Purkinje cell (primary cell): ENCODE results near the gene EMD. TPM values are rescaled to one million over a fixed set of nuclear protein-coding genes. Genes with fewer than 3 reads are reported as not detected.

Source experiments
- polyA plus RNA-seq: library from polyadenylated mRNA; unstranded; fragments of >200 nt; fragmentation: Nextera tagmentation; gene quantifications from 2 replicates; pipeline ENCODE4 v1.2.1, GENCODE V29; 2014

Gene EMD
- polyA plus RNA-seq, result 1.6 and 2.0 TPM in 2 replicates

DNA sequence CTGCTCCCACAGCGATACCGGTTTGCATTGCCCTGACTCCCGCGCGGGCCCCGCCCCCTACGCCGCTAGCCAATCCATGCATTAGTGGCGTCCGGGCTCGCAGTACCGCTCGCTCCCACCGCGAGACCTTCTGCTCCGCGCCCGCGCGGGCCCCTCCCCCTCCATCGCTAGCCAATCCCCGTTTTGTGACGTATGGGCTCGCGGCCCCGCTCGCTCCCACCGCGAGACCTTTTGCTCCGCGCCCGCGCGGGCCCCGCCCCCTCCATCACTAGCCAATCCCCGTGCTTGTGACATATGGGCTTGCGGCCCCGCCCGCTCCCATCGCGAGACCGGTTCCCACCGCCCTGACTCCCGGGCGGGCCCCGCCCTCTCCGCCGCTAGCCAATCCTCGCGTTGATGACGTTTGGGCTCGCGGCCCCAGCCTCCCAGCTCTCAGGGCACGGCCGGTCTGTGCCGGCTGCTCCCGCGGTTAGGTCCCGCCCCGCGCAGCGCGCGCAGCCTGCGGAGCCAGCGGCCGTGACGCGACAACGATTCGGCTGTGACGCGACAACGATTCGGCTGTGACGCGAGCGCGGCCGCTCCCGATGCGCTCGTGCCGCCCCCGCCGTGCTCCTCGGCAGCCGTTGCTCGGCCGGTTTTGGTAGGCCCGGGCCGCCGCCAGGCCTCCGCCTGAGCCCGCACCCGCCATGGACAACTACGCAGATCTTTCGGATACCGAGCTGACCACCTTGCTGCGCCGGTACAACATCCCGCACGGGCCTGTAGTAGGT is at the start of gene EMD:
Gene EMD, plus strand, starts transcription at position 497 of the 770 bp plus-strand sequence. Its CDS starts 190 bp downstream, at position 687.

DNA sequence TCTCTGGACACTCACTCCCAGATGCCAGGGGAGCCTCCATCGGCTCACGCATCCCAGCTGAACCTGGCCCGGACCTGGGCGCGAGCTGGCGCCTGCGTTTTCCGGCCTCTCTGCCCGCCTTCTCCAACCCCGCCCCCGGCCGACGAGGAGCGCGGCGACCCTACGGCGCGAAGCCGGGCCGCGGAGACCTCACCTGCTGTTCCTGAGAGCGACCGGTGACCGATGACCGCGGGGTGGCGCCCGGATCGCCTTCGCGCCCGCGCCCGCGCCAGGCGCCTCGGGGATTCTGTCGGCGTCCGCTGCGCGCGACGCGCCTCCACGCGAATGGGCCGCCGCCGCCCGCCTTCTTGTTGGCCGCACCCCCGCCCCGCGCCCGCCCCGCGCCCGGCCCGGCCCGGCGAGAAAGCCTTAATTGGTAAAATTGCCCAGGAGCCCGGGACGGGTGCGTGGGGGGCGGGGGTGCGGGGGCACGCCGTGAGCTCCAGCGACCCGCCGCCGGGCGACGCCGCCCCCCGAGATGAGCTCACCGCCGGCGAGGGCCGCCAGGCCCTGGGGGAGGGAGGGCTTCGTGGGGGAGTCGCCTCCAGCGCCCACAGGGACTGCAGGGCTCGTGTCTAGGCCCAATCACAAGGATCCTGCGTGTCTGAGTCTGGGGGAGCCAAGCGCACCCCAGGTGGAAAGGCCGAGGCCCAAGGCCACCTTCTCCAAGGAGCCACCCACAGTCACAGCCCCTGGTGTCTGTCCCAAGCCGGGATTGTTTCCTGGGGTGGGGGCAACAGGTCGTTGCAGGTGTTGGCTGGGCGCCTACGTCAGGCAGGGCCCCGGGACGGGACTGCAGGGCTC is 4.6 kb upstream of the EMD start, which contains the start of gene FLNA:
Gene FLNA, minus strand, starts transcription at position 322 of the 843 bp plus-strand sequence. CDS start 3,389 bp downstream, outside the sequence.

DNA sequence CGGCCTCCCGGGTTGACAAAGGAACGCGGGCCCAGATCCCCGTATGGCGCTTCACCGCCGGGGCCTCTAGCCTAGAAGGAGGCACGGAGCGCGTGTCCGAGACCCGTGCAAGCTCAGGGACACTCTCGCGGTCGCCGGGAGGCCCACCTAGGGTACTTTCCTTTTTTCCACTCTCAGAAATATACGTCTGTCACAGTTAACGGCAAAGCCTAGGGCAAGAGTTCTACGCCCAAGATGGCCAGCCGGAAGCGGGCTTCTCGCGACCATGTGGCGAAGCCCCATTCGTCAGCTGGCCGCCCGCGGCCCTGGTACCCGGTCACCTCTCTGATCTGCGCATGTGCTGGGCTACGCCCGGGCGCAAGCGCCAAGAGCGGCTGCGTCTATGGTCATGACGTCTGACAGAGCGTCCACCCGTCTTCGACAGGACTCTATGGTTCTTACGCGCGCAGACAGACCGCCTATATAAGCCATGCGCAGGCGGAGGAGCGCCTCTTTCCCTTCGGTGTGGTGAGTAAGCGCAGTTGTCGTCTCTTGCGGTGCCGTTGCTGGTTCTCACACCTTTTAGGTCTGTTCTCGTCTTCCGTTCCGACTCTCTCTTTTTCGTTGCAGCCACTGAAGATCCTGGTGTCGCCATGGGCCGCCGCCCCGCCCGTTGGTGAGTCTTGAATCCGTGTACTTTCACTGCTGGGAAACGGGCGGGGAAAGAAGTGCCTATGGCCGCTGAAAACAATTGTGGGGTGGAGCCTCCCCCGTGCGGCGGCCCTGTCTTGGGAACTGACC is 19.0 kb downstream of the EMD start, which contains the start of gene RPL10:
Gene RPL10, plus strand, starts transcription at position 490 of the 780 bp plus-strand sequence. Its CDS starts 143 bp downstream, at position 633.

GRCh38 chrX:154409222-154409871 is 30.3 kb downstream of the EMD start, which contains the start of gene DNASE1L1:
DNASE1L1 (minus strand) TSS chrX:154409254; CDS start chrX:154405568, 3,686 bp downstream.

DNA sequence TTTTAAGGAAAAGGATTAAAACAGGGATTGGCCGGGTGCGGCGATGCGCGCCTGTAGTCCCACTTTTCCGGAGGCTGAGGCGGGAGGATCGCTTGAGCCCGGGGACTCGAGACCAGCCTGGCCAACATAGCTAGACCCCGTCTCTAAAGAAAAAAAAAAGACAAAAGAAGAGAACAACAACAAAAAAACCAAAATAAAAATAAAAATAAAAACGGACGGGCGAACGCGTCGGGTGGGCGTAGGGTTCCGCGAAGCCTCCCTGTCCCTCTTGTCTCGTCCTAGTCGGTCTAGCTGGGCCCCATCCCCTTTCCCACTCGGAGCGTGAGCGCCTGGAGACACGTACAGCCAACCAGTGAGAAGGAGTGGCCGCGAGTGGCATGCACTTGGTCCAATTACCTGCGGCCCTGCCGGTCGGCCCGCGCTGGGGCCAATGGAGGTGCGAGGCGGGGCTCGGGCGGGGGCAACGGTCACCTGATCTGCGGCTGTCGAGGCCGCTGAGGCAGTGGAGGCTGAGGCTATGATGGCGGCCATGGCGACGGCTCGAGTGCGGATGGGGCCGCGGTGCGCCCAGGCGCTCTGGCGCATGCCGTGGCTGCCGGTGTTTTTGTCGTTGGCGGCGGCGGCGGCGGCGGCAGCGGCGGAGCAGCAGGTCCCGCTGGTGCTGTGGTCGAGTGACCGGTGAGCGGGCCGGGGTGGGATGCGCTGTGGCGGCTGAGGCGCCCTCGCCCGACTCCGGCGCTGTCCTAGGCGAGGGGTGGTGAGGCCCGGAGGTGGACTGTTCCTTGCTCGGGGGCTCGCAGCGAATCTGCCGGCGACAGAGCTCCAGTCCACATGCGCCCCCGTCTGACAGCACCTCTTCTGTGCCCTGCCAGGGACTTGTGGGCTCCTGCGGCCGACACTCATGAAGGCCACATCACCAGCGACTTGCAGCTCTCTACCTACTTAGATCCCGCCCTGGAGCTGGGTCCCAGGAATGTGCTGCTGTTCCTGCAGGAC is 49.4 kb downstream of the EMD start, which contains the start of gene ATP6AP1:
Gene ATP6AP1, plus strand, starts transcription at position 502 of the 996 bp plus-strand sequence. Its CDS starts 16 bp downstream, at position 518.

Other genes with a start within 250 kb of the EMD start
- not detected in 2 replicates for gene OPN1LW, start 235.1 kb upstream of the EMD start, polyA plus RNA-seq
- gene OPN1MW, start 196.7 kb upstream of the EMD start, polyA plus RNA-seq, result not detected in 2 replicates
- not detected in 2 replicates for gene OPN1MW2, start 159.5 kb upstream of the EMD start, polyA plus RNA-seq
- not detected in 2 replicates for gene OPN1MW3, start 121.7 kb upstream of the EMD start, polyA plus RNA-seq
- gene TEX28, start 84.2 kb upstream of the EMD start, polyA plus RNA-seq, result not detected in 2 replicates
- not detected in 2 replicates for gene TKTL1, start 83.5 kb upstream of the EMD start, polyA plus RNA-seq
- 4.9 TPM in 1 of 2 replicates, not detected in the other for gene FLNA, start 4.7 kb upstream of the EMD start, polyA plus RNA-seq
- gene RPL10, start 19.1 kb downstream of the EMD start, polyA plus RNA-seq, result 317 and 487 TPM in 2 replicates
- not detected in 2 replicates for gene DNASE1L1, start 30.0 kb downstream of the EMD start, polyA plus RNA-seq
- gene TAFAZZIN, start 32.2 kb downstream of the EMD start, polyA plus RNA-seq, result 1.9 and 14.5 TPM in 2 replicates
- 42.0 and 42.2 TPM in 2 replicates for gene ATP6AP1, start 49.4 kb downstream of the EMD start, polyA plus RNA-seq
- 72.2 and 103 TPM in 2 replicates for gene GDI1, start 57.9 kb downstream of the EMD start, polyA plus RNA-seq
- 5.7 and 8.8 TPM in 2 replicates for gene FAM50A, start 64.8 kb downstream of the EMD start, polyA plus RNA-seq
- not detected in 2 replicates for gene PLXNA3, start 79.0 kb downstream of the EMD start, polyA plus RNA-seq
- gene LAGE3, start 100.0 kb downstream of the EMD start, polyA plus RNA-seq, result 16.5 and 16.8 TPM in 2 replicates
- gene UBL4A, start 107.3 kb downstream of the EMD start, polyA plus RNA-seq, result 6.2 and 8.0 TPM in 2 replicates
- gene SLC10A3, start 111.3 kb downstream of the EMD start, polyA plus RNA-seq, result 1.1 and 1.7 TPM in 2 replicates
- gene FAM3A, start 136.9 kb downstream of the EMD start, polyA plus RNA-seq, result 2.3 and 7.8 TPM in 2 replicates
- gene G6PD, start 167.6 kb downstream of the EMD start, polyA plus RNA-seq, result 0.31 and 3.0 TPM in 2 replicates
- 2.3 and 5.1 TPM in 2 replicates for gene IKBKG, start 168.3 kb downstream of the EMD start, polyA plus RNA-seq
- not detected in 2 replicates for gene CTAG1A, start 205.8 kb downstream of the EMD start, polyA plus RNA-seq
- gene CTAG1B, start 240.0 kb downstream of the EMD start, polyA plus RNA-seq, result not detected in 2 replicates